ENCODE measurements around the gene CCR4.
"Not testable (repeated sequence)": the region's sequence is repeated elsewhere in the genome, so short reads cannot be mapped to it uniquely, and the experiment has no call there.

Gene CCR4

DNA sequence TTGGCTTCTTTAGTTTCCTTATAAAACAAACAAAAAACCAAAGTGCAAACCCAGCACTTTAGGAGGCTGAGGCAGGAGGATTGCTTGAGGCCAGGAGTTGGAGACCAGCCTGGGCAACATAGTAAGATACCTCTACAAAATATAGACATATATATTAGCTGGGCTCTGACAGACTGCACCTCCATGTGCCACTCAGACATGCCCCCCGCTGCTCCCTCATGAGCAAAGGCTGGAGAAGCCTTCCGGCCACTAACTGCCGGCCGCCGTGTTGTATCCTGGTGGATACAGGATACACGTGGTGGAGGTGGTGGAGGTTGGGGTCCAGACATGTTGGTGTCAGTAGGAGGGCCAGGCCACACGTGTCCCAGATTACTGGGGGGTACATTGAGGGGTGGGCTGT, 29.4 kb upstream of the CCR4 start:
- TF ChIP-seq, protein P1, sequence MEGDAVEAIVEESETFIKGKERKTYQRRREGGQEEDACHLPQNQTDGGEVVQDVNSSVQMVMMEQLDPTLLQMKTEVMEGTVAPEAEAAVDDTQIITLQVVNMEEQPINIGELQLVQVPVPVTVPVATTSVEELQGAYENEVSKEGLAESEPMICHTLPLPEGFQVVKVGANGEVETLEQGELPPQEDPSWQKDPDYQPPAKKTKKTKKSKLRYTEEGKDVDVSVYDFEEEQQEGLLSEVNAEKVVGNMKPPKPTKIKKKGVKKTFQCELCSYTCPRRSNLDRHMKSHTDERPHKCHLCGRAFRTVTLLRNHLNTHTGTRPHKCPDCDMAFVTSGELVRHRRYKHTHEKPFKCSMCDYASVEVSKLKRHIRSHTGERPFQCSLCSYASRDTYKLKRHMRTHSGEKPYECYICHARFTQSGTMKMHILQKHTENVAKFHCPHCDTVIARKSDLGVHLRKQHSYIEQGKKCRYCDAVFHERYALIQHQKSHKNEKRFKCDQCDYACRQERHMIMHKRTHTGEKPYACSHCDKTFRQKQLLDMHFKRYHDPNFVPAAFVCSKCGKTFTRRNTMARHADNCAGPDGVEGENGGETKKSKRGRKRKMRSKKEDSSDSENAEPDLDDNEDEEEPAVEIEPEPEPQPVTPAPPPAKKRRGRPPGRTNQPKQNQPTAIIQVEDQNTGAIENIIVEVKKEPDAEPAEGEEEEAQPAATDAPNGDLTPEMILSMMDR (IDR thresholded peaks at IDR 0.05; ENCODE audit: low read depth, low read length) = no peak
- DNase-seq (ENCODE audit: extremely low read depth, low read depth) = no peak

GRCh38 chr3:32930161-32930560, 21.3 kb upstream of the CCR4 start:
- DNase-seq (ENCODE audit: extremely low read depth, low read depth) = no peak
- TF ChIP-seq, protein P1 (IDR thresholded peaks at IDR 0.05; ENCODE audit: low read depth, low read length) = no peak

- not testable (repeated sequence) for DNase-seq (ENCODE audit: extremely low read depth, low read depth)
These were observed 20.2 kb upstream of the CCR4 start for GRCh38 chr3:32931273-32931672.

DNA sequence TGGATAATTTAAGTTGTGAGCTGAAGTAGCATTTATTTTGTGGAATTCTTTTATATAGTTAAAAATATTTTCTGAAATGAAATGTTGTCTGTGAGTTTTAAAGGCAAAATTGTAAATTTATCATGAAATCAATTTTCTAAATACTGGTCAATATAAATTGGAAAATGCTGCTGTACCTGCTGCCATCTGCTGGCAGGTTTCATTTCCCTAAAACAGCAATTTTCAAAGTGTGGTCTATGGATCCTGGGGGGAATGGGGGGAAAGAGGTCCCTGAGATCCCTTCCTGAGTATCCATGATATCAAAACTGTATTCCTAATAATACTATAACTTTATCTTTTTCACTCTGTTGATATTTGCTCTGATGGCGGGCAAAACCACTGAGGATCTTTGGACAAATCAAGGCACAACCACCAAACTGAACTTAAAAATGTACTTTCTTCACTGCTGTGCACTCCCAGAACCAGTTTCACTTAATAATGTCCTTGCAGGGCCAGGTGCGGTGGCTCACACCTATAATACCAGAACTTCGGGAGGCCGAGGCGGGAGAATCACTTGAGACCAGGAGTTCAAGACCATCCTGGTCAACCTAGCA, 17.2 kb upstream of the CCR4 start:
- no peak for DNase-seq (ENCODE audit: extremely low read depth, low read depth)
- TF ChIP-seq, protein P1 (IDR thresholded peaks at IDR 0.05; ENCODE audit: low read depth, low read length) = peak; percentile 70

DNA sequence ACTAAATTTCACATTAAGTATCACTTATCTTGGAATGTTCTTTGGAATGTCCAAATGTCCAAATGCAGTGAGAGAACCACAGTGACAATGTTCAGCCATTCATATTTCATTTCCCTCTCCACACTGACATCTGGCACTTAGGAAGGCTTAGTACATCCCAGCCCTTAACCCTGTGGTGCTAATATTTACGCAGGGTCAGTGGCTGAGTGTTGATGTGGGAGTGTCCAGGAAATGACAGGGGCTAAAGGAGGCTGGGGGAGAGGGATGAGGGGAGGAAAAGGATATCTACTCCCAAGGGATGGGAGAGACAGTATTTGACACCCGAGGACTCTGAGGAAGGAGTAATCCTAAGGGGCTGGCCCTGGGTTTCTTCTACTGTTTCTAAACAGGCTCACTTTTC, 14.1 kb upstream of the CCR4 start:
- DNase-seq (ENCODE audit: extremely low read depth, low read depth) = no peak
- TF ChIP-seq, protein P1 (IDR thresholded peaks at IDR 0.05; ENCODE audit: low read depth, low read length) = no peak

GRCh38 chr3:32939531-32940284, 11.7 kb upstream of the CCR4 start:
- not testable (repeated sequence) for DNase-seq (ENCODE audit: extremely low read depth, low read depth)

- TF ChIP-seq, protein P1 (IDR thresholded peaks at IDR 0.05; ENCODE audit: low read depth, low read length) = no peak
- no peak for DNase-seq (ENCODE audit: extremely low read depth, low read depth)
These were observed 10.7 kb upstream of the CCR4 start for GRCh38 chr3:32940726-32941125.

- no peak for DNase-seq (ENCODE audit: extremely low read depth, low read depth)
- TF ChIP-seq, protein P1 (IDR thresholded peaks at IDR 0.05; ENCODE audit: low read depth, low read length) = no peak
These were observed 6.3 kb upstream of the CCR4 start for GRCh38 chr3:32945136-32945535.

DNA sequence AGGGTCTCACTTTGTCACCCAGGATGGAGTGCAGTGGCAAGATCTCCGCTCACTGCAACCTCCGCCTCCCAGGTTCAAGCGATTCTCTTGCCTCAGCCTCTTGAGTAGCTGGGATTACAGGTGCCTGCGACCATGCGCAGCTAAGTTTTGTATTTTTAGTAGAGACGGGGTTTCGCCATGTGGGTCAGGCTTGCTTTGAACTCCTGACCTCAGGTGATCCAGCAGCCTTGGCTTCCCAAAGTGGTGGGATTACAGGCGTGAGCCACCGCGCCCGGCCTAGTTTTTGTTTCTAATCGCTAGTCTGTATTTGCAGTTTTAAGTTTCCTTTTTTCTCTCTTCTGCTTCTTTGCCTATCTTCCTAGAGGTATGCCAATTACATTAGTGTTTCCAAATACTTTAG, 5.8 kb upstream of the CCR4 start:
- DNase-seq (ENCODE audit: extremely low read depth, low read depth) = not testable (repeated sequence)
